MM.1S (cell line): ENCODE results near the gene CORO2A.

Experiments
- CTCF ChIP-seq: fragments of 300-600 bp; sonication (generic); IDR thresholded peaks from 2 replicates; pipeline ENCODE4 v1.5.1; 2016; ENCODE audit warnings: antibody characterized with exemption, low read length, mixed read lengths
- EZH2 ChIP-seq: fragments of 300-600 bp; sonication (generic); optimal IDR thresholded peaks from 2 replicates; pipeline ENCODE3; 2017; ENCODE audit warnings: low read depth, mild to moderate bottlenecking, antibody characterized with exemption, low read length, mixed read lengths
- EZH2phosphoT487 ChIP-seq: fragments of 300-600 bp; sonication (generic); IDR thresholded peaks from 2 replicates; pipeline ENCODE4 v1.6.1; 2018; ENCODE audit warnings: antibody characterized with exemption, low read length

DNA sequence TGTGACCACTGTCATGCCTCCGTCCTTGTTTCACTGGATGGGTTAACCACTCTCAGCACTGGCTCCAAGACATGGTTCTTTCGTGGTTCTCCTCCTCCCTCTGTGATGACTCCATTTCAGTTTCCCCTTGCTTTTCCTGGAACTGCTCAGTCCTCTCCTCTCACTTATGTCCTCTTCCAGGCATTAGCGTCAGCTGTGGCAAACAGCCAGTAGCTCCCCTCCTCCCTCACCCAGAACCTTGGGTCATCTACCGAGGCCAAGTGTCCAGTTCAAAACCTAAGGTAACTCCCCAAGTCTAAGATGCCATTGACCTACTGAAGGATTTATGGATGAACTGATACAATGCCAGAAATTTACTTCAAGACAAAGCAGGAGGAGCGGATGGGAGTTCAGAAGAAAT, 9.8 kb upstream of the CORO2A start:
- no peak for TF ChIP-seq CTCF
- TF ChIP-seq EZH2 = no peak
- no peak for TF ChIP-seq EZH2phosphoT487
